Stimulated activated CD4-positive, alpha-beta T cell treated with anti-CD3 and anti-CD28 coated beads, Interleukin-15, amount 100 ng/mL, for 48 hours (primary cell): ENCODE measurements around the gene PRR27.
"Not testable (repeated sequence)": the region's sequence is repeated elsewhere in the genome, so short reads cannot be mapped to it uniquely, and the experiment has no call there.

Experiments
- DNase-seq, 2 donors: peaks; one replicate each; pipeline ENCODE4 v3.0.0-alpha.2; 2020; ENCODE audit warnings: low read depth in 2 of 2

PRR27 gene

GRCh38 chr4:70197842-70198241 is 43.8 kb downstream of the PRR27 start:
- no peak for DNase-seq

GRCh38 chr4:70203601-70204000 is 49.6 kb downstream of the PRR27 start:
- no peak for DNase-seq

GRCh38 chr4:70212752-70213151 is 58.7 kb downstream of the PRR27 start:
- DNase-seq: not testable (repeated sequence)
